Esophagus muscularis mucosa (tissue), 3 donors: ENCODE results near the gene BGN.

Experiments
- POLR2A ChIP-seq: fragments of 450-650 bp; IDR thresholded peaks from one replicate; pipeline ENCODE4 v1.6.1; 2017; ENCODE audit warnings: antibody characterized with exemption, moderate library complexity, mild to moderate bottlenecking, low read depth
- TF ChIP-seq, protein P1 (sequence below), 3 experiments: fragments of 200-600 bp in 2 of 3; fragments of 450-650 bp in 1 of 3; sonication (generic) in 2 of 3; IDR thresholded peaks; one replicate each; pipeline ENCODE4 v1.5.1; 2017 to 2019; ENCODE audit warnings: antibody characterized with exemption in 3 of 3, mild to moderate bottlenecking in 2 of 3, moderate library complexity in 1 of 3

DNA sequence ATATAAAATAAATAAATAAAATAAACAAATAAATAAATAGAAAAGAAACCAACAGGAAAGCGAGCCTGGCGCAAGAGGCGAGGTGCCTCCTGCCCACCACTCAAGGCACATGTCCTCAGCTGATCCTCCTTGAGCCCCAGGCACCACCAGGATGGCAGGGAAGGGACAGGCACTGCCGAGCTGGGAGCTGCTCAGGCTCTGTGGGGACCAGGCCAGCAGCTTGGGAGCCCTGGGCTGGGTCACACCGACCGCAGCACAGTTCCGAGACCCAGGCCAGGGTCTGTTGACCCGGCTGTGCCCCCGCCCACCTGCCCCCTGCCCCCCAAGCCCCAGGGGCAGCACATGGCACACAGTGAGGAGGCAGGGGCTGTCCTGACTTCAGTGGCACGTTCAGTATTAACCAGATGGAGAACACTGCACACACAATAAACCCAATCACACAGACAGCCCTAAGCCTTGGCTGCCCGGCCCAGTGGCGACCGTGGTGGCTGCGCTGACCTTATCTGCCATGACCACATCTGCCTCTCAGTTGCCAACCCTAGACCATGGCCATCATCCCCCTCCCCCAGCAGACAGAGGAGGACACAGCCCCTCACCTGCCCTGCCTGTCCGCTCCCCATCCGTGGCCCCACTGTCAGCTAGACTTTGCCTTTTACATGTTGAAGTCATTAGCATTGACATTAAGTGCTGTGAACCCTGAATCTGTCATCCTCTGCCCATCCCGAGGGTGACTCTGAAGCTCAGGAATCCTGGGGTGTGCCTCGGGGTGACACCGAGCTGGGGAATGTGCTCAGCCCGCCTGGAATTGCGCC lies 46.0 kb upstream of the BGN start:
- no peak for TF ChIP-seq POLR2A
- TF ChIP-seq, protein P1, sequence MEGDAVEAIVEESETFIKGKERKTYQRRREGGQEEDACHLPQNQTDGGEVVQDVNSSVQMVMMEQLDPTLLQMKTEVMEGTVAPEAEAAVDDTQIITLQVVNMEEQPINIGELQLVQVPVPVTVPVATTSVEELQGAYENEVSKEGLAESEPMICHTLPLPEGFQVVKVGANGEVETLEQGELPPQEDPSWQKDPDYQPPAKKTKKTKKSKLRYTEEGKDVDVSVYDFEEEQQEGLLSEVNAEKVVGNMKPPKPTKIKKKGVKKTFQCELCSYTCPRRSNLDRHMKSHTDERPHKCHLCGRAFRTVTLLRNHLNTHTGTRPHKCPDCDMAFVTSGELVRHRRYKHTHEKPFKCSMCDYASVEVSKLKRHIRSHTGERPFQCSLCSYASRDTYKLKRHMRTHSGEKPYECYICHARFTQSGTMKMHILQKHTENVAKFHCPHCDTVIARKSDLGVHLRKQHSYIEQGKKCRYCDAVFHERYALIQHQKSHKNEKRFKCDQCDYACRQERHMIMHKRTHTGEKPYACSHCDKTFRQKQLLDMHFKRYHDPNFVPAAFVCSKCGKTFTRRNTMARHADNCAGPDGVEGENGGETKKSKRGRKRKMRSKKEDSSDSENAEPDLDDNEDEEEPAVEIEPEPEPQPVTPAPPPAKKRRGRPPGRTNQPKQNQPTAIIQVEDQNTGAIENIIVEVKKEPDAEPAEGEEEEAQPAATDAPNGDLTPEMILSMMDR (IDR thresholded peaks at IDR 0.05) = no peak
